Measurements from ENCODE around the gene BIN2.

BIN2 gene

GRCh38 chr12:51293696-51294095 is 30.3 kb downstream of the BIN2 start:
- no peak for TF ChIP-seq FOXP2 (optimal IDR thresholded peaks at IDR 0.05; ENCODE audit: borderline replicate concordance, extremely low read depth, extremely low read length, insufficient read depth)
- TF ChIP-seq REST (IDR thresholded peaks at IDR 0.05; ENCODE audit: insufficient read depth in 1 of 2, low read depth in 2 of 2, low read length in 2 of 2): no peak
- TF ChIP-seq SIN3A (IDR thresholded peaks at IDR 0.05; ENCODE audit: borderline replicate concordance, insufficient read depth, low read length): no peak
- TF ChIP-seq TAF1 (IDR thresholded peaks at IDR 0.05; ENCODE audit: borderline replicate concordance, insufficient read depth, low read length): no peak
- no peak for TF ChIP-seq POLR2AphosphoS5 (IDR thresholded peaks at IDR 0.05; ENCODE audit: low read depth, low read length)

DNA sequence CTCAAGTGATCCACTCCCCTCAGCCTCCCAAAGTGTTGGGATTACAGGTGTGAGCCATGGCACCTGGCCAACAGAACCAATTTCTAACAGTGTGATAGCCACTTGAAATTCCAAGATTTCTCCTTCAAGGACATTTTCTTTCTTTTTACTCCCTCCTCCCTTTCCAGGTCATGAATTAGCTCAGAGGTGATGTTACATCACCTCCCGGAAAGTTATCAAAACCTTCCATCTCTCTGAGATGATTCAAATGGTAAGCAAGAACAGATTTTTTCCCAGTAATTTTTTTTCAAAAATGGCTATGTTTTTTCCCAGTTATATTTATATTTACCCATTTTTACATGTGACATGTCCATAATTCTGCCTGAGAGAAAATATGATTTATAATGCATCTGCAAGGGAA is 38.1 kb downstream of the BIN2 start:
- TF ChIP-seq SIN3A (IDR thresholded peaks at IDR 0.05; ENCODE audit: borderline replicate concordance, insufficient read depth, low read length) (no peak), REST (IDR thresholded peaks at IDR 0.05; ENCODE audit: insufficient read depth in 1 of 2, low read depth in 2 of 2, low read length in 2 of 2) (no peak), POLR2AphosphoS5 (IDR thresholded peaks at IDR 0.05; ENCODE audit: low read depth, low read length) (no peak), FOXP2 (optimal IDR thresholded peaks at IDR 0.05; ENCODE audit: borderline replicate concordance, extremely low read depth, extremely low read length, insufficient read depth) (no peak), TAF1 (IDR thresholded peaks at IDR 0.05; ENCODE audit: borderline replicate concordance, insufficient read depth, low read length) (no peak)

DNA sequence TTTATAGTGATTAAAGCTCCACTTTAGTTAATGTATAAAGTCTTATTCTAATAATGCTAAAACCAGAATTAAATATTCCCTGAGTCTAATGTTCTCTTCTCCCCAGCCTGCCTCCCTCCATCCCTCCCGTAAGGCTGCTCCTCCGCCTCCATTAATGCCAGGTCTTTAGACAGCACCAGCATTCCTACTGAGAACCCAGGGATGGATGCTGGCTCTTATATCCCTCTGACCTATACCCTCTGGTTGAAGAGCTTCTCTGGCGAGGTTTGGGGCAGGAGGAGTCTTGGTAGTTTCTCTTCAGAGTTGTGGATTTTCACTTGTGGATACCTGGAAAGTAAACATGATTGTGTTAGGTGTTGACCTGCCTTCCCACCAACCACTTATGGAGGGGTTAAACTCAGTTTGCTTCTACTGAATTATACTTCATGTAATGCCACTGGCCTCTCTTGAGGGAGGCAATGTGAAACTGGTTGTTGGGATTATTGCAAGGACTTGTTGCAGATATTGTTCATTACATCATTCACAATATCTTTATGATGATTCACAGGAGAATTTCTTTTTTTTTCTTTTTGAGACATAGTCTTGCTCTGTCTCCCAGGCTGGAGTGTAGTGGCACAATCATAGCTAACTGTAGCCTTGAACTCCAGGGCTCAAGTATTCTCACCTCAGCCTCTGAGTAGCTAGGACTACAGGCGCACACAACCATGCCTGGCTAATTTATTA is 42.6 kb downstream of the BIN2 start:
- TF ChIP-seq SIN3A (IDR thresholded peaks at IDR 0.05; ENCODE audit: borderline replicate concordance, insufficient read depth, low read length) (no peak), POLR2AphosphoS5 (IDR thresholded peaks at IDR 0.05; ENCODE audit: low read depth, low read length) (no peak), REST (IDR thresholded peaks at IDR 0.05; ENCODE audit: insufficient read depth in 1 of 2, low read depth in 2 of 2, low read length in 2 of 2) (no peak), FOXP2 (optimal IDR thresholded peaks at IDR 0.05; ENCODE audit: borderline replicate concordance, extremely low read depth, extremely low read length, insufficient read depth) (no peak), TAF1 (IDR thresholded peaks at IDR 0.05; ENCODE audit: borderline replicate concordance, insufficient read depth, low read length) (no peak)

DNA sequence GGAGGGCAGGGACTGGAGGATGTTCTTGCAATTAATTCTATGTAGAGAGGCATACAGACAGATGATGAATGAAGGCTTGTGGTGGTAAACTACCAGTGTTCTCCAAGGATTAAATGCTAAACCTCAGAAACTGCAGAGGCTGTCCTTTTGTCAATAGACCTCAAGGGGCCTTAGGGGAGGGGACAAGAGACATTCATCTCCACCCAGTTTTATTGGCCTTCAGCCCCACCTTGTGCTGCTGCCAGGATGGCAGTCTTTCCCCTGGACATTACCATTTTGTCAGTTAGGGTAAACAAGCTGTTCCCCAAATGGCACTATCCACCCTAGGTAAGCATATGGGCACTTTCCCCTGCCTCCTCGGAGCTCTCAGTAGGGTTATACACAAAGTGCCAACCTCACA is 48.9 kb downstream of the BIN2 start:
- TF ChIP-seq REST (IDR thresholded peaks at IDR 0.05; ENCODE audit: insufficient read depth in 1 of 2, low read depth in 2 of 2, low read length in 2 of 2) (no peak), FOXP2 (optimal IDR thresholded peaks at IDR 0.05; ENCODE audit: borderline replicate concordance, extremely low read depth, extremely low read length, insufficient read depth) (no peak)

Measured in PFSK-1 (cell line).